Fibroblast of gingiva (primary cell): ENCODE results near the gene AOPEP.

Experiments used
- DNase-seq: peaks from one replicate; pipeline ENCODE4 v3.0.0-alpha.2; 2011; ENCODE audit warnings: low read depth

Gene AOPEP

DNA sequence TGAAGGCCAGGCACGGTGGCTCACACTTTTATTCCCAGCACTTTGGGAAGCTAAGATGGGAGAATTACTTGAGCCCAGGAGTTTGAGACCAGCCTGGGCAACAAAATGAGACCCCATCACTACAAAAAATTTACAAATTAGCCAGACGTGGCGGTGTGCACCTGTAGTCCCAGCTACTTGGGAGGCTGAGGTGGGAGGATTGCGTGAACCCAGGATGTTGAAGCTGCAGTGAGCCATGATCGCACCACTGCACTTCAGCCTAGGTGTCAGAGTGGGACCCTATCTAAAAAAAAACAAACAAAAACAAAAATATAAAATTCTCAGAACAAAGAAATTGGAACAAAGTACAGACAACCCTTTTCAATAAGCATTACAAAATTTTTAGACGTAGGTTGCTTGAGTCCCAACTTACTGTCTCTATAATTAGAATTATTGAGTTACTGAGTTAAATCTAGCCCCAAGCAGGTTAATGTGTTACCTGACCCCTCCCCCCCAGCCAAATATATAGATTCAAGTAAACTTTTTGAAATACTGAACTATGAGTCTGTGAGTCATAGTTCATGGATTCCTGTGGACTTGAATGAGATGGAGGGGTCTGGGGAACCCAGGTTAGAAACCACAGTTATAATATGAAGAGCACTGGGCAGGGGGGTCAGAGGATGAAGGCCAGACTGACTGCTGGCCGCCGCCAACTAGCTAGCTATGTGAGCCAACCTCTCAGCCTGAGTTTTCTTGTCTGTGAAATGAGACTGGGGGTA lies 173.1 kb downstream of the AOPEP start:
- DNase-seq: no peak

DNA sequence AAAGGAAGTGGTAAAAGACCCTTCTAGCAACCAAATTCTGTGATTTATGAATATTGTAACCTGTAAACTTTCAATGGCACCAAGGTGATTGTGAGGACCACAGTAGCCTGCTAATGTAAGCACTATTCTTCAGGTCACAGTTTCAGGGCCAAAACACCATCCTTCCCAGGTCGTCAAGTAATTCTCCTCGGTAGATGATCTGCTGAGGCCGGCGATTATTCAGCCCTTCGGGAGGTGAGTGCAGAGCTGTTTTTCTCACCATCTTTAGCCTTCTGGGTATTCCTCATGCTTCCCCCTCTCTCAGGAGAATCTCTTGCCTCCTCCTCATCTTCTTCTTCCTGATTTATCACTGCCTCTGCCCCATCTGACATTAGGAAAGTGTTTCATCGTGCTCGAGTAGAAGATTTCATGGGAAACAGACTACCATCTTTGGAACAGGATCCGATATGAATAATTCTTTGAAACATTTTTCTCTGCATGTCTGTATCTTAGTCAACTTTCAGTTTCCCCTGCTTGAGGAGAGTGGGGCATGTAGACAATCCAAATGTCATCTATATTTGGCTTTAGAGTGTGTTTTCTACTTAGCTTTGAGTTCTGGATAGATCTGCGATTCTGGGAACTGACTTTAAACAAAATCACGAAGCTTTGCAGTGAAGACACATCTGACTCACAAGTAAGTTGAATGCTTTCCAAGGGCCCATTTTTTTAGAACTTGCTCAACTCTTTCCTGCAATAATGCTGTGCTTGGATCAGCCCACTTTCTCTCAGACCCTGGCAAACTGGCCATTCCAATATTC lies 173.9 kb downstream of the AOPEP start:
- DNase-seq: peak; percentile 97

DNA sequence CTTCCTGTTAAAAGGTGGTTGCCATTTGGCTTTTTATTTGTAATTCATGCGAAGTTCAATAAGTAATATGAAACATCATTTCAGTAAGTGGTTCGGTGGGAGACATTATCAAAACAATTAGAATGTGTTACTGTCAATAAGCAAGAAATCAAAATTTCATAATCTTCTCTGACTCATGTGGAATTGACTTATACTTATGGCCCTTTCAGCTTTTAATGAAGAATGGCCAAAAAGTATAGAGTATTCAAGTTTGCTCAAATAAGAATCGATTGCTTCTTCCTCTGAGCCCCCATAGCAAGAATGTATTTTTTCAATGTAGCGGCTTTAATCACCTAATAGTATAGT lies 174.5 kb downstream of the AOPEP start:
- DNase-seq: no peak

DNA sequence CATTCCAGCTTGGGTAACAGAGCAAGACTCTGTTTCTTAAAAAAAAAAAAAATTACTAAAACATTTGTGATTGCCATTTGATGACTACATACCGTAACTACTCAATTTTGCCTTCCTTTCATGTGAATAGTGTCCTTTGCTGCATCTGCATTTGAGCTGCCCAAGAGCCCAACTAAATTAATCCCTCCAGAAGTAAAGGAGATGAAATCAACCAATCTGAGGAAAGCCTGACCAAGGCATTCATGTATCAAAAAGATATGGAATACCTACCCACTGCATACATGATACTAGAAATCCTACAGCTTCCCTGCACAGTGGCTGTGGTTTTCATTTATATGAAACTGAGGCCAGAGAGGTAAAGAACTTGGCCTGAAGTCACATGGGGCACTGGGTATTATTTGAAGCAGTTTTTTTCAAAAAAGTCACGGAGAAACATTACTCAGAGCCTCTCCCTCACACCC lies 177.5 kb downstream of the AOPEP start:
- peak; percentile 85 for DNase-seq

DNA sequence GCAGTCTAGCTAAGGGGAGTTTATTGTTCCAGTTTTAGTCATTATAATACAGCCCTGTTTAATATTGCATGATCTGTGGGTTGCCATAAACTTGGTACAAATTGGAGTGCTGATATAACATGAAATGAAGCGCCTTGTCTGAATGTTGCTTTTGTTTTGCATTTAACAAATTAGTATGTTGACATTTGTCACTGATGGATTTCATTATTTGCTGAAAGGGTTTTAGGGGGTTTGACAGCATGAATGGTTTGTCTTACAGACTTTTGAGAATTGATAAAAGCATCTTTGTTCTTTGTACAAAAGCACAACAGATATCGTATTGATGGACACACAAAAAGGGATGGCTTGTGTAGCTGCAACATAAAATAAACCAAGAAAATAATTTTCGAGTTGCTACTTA lies 178.3 kb downstream of the AOPEP start:
- DNase-seq: no peak

DNA sequence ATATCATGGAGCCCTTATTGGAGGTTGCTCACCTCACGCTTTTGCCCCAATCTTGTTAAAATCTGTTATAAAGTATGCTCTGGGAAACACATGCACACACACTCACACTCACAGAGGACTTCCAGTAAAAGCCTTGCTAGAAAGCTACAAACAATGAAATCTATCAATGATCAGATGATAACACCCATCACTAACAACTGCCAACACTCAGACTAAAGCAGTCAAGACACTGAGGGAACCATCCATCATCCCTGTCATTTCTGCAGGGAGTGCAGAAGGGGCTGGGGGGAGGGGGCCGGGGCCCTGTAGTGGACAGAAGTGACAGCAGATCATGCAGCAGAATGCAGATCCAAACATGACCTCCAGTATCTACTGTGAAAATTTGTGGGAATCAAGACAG lies 179.1 kb downstream of the AOPEP start:
- no peak for DNase-seq

DNA sequence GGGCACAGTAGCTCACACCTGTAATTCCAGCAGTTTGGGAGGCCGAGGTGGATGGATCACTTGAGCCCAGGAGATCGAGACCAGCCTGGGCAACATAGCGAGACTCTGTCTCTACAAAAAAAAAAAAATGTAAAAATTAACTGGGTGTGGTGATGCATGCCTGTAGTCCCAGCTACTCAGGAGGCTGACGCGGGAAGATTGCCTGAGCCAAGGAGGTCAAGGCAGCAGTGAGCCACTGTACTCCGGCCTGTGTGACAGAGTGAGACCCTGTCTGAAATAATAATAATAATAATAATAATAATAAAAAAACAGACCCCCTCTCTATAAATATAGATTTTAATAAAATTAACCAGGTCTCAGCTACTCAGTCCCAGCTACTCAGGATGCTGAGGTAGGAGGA lies 179.7 kb downstream of the AOPEP start:
- DNase-seq: no peak

DNA sequence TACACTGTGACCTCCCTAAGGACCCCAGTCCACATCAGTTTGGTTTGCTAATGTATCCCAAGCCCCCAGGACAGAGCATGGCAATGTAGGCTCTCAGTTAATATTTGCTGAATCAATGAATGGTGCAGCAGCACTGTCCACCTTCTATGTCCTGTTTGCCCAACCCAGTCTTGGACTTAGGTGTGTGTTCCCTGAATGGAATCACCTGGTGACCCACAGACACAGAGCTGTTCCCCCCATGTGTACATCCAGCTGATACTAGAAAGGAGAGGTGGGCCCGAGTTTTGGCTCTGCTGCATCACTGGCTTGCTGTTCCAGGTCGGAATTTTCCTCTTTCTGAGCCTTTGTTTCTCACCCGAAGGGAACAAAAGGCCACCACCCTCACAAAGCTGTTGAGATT lies 180.2 kb downstream of the AOPEP start:
- no peak for DNase-seq

DNA sequence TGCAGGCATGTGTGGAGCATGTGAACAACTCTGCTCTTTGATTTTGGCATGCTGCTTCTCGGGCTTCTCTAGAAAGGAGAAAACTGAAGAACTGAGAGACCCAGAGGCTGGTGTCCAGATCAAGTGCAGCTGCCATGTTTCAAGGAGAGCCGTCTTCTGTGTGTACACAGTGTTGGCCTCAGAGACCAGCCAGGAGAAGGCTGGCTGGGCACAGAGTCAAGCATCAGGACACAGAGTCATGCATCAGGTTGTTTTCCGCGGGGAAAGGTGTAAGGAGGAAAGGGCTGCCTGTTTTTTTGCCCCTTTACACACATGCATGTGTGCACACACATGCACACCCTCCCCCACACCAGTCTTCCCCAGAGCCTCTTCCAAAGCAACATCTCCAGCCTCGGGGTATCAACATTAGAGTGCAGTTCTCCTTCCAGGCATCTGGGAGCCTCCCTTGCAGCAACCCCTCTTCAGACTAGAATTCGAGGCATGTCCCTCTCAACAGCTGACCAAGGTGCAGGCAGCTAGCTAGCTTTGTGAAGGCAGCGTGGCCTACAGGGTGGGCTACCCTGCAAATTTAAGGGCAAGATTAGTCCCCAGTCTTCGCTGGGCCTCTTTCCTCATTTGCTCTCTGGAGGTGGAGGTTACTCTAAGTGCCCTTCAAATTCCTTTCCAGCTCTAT lies 180.9 kb downstream of the AOPEP start:
- DNase-seq: no peak

DNA sequence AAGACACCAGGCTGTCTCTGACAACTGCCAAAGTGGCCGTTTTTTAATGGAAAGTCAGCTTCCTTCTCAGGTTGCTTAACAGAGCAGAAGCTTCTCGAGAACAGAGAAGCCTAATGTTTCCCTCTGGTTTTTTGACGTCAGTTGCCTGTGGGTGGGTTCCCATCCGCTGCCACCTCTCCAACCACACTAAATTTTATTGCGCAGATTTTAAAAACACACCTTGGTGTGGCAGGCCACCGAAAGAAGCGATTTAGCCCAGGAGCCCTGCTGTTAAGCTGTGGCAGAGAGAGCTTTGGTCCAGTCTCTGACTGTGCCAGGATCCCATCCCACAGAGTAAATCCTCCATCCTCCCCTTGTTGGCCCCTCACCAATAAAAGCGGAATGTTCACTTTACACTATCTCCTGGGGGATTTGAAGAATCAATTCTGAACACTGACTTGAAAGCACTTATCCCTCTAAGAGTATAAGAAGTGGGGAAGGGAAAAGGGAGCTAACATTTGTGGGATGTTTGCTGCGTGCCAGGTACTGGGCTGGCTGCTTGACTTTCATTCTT lies 181.6 kb downstream of the AOPEP start:
- no peak for DNase-seq

DNA sequence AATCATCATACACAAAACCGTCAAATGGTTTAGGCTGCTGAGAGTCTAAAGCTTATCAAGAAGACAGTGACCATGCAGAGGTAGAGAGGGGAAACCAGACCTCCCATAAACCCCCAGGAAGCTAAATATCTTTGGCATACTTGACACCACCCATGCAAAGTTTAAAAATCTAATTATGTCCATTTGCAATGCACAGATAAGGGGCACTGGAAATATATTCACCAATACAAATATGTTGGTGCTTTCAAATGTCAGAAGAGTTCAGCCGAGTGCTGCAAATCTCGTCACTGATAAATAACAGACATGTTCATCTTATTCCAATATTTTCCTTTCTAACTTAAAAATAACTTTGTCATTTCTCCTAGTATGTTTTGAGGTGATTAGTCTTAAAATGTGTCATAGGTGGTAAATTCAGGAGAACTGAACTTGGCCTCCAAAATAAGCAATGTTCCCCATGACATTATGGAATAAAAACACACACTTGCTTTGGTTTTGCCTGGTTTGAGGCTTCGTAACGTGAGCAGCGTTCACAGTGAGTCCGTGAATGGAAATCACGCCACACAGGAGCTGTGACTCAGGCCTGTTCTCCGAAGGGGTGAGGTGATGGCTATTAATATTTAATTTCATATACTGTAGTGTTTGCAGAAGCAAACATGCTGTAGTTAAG lies 182.2 kb downstream of the AOPEP start:
- DNase-seq: no peak

DNA sequence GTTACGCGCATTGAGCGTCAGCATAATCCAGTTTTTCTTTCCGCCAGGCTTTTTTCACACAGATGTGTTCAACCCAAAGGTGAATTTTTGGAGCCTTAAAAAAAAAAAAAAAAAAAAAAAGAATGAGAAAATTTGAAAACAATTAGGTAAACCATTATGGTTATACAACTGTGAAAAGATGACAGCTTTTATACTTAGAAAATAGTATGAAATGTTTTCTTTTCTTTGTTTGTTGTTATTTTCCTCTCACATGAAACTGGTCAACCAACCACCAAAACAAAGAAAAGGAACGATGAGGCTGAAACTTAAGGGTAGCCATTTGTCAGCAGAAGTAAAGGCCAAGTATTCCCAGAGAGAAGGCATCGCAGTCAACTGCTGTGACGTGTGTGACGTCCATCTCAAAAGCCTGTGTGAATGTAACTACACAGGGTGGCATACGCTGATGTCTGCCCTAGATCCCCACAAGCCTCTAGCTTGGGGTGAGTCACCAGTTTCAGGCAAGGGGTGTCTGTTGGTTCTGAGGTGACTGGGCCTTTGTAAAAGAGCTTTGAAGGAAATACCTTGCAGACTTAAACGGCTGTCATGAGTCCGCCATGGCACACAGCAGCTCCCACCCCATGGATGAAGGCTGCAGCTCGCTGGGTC lies 182.9 kb downstream of the AOPEP start:
- no peak for DNase-seq

DNA sequence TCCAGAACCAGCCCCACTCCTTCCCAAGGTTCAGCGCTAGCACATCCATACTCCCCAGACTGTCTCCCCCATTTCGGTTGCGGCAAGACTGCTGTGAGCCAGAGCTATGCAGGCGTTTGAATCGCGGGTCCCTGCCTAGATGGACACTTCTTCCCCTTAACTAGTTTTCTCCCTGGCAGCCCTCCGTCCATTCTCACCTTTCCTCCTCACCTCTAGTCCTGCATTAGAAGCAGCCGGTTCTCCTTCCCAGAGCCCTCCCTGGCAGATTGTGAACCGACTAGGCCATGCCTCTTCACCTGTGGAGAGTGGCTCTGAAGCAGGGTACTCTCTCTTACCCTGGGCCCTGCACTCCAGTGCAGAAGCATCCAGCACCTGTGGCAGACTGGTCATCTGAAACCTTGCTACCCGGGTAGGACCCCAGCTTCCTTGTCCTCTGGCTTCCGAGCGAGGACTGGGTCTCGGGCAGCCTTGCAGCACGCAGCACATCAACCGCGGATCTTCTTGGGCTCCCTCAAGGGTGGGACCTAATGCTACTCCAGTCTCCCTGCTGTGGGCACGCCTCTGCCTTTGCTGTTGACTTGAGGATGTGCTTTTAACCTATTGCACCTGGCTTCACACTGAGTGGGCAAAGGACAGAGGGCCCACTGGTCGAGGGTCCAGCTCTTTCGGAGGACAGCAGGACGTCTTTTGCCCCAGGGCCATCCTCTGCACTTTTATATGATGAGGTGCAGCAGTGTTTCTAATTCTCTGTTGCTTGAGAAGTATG lies 183.6 kb downstream of the AOPEP start:
- no peak for DNase-seq

DNA sequence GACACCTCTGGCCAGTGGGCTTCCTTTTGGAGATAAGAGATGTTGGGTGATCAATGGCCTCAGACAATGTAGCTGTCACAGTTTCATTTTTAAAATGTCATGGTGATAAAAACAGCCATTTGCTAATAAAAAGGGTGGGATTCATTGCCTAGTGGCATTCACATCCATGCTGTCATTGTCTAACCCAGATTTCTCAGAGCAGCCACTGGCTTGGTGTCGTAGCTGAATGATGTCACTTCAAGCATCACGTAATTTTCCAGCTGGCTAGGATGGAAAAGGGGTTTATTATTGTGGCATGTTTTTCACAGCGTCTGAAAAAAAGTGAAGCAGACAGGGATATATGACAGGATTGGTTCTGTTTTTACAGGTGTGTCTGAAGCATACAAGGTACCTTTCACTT lies 184.7 kb downstream of the AOPEP start:
- DNase-seq: no peak

DNA sequence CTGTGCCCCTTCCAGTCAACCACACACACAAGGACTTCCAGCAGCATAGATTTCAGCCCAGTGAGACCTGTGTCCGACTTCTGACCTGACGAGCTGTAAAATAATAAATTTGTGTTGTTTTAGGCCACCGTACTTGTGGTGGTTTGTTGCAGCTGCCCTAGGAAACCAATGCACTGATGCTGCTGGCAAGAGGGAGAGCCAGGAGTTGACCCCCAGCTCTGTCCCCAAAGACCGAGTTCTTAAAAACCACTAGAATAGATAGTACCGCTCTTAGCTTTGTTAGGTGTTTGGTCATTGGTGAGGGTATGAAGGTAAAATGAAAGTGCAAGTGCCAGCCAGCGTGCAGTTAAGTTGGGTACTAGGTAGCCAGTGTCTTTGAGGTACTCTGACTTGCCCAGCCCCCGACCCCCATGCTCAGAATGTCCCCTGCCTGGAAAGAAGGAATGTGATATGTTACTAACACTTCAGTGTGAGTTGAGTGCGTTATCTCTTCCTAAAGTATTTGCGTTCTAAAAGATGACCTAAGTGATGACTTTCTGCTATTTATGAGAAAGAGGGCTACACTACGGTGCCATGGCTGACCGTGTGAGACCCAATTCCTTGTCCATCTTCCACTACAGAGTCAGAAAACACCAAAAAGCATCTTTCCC lies 185.6 kb downstream of the AOPEP start:
- no peak for DNase-seq

DNA sequence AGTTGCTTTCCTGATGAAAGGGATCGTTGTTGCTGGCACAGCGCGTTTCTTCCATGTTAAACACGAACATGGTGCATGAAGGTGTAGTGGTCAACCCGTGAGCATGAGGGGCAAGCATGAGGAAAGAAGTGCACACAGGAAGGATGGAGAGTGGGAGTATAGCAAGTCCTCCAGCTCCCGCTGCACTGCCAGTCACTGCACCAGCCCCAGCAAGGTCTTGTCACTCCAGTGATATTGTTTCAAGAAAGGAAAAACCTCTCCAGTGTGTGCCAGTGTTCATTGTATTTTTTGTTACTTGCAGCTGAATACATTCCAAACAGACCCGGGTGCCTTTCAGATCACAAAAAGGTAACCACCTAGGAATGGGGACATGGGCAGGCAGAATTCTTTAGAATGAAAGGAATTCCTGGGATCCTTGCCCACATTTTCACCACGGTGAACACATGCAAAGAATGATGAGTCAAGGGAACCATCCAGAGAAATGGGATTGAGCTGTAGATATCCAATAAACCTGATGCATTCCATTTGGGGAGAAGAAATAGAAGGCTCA lies 186.3 kb downstream of the AOPEP start:
- DNase-seq: peak; percentile 37

DNA sequence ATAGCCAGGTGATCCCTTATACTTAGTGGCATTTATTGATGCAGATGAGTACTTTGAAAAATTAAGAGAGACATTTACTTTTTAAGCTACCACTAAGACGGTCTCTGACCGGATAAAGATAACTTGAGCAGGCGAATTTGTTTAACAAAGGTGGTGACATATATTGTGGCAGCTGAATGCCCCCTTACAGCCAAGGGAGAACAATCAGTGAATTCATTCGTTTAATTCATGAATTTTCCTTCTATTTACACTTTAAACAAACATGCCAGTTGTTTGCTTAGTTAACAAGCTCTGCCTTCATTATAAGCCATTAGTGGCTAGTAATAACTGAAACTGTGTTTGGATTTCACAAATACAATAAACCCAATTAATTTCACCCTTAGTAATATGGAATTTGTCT lies 187.1 kb downstream of the AOPEP start:
- no peak for DNase-seq

DNA sequence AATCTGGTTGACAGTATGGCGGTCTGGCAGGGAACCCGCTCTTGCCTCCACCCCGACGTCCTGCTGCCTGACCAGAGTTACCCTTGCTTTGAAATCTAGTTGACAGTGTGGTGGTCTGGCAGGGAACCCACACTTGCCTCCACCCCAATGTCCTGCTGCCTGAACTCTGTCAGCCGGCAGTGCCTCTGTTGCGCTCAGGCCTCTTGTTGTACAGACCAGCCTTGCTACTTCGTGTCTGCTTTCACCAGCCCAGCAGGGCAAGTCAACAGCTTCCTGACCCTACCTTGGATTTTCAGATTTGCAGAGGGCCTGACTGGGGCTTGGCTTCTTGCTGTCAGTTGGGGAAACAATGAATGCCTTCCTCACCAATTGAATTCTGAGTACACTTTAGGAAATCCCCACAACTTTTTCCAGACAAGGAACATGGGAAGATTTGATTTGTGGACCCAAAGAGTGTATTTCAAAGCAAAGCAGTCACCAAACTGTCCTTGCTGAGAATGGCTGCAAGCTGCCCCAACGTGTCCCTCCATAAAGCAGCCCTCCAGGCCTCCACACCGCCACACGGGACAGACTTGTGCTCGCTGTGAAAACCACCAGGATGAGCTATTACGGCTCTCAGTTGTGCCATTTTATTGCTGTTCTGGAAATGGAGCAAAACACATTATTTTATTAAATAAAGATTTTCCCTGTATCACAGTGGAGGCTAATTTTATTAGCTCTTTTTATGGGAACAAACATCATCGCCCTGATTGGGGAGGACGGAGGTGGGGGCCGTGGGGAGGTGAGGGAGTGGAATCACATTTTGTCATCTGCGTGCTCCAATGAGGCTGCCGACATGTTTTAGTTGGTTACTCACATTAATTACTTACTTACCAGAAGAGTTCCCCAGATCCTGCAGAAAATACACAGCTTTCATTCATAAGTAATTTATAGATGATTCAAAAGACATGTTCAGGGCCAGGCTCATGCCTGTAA lies 189.3 kb downstream of the AOPEP start:
- DNase-seq: no peak

DNA sequence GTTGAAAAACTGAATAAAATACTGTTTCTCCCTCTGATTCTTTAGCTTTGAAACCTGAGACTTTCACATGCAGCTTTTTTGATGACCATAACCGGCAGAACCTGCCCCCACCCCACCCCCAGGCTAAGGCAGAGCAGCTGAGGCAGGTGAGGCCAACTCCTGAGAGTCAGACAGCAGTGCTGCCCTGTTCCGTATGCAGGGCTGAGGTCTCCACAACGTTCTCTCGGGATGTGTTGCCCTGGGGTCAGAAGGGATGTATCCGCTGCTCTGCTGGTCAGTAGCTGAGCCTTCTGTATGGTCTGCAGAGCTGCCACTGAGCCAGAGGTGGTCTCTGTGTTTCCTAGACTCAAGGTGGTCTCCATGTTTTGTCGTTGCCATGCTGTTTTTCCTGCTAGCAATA lies 190.5 kb downstream of the AOPEP start:
- DNase-seq: no peak
